ENCODE measurements around the gene PCIF1. TPM values are rescaled to one million over a fixed set of nuclear protein-coding genes. Genes with fewer than 3 reads are reported as not detected.

PCIF1 gene
- total and polyA plus RNA-seq, 9 of the 15 experiments (the other 6 are each of a cell fraction or from before 2014, with no cell fraction given) = 5.8 to 29.4 (median 11.3) TPM

DNA sequence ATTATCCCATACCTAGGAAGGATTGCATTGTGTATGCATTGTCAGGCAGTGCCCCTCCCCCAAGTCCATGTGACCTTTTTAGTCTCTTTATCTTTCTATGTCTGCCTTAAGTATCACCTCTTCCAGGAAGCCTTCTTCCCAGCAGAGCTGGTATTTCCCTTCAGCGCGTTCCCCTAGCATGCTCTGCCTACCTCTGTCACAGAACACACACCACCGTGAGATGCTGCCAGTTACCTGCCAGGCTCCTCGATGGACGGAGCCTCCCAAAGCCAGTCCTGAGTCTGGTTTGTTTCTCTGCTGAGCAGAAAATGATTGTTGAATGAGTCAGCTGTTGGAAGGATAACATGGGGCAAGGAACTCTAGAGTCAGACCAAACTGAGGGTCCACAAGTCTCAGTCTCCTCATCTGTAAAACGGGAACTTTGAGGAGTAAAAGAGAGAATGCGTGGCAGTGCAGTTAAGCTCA lies 48.8 kb downstream of the PCIF1 start (continued):
- TF ChIP-seq TAL1 (IDR thresholded peaks at IDR 0.05) (no peak), ZNF431 (CRISPR knock-in tag; IDR thresholded peaks at IDR 0.05) (no peak), ZNF41 (CRISPR knock-in tag; conservative IDR thresholded peaks at IDR 0.05) (no peak), RBBP5 (IDR thresholded peaks at IDR 0.05; ENCODE audit: borderline replicate concordance, insufficient read depth, low read length, poor library complexity, severe bottlenecking) (peak; percentile 62), MAZ (CRISPR knock-in tag; conservative IDR thresholded peaks at IDR 0.05 in 1 of 2, IDR thresholded peaks at IDR 0.05 in 1 of 2) (0 out of 4 replicates have a peak, but pooled peaks of 1 of the 2 experiments have one; percentile 30), SREBF1 (IDR thresholded peaks at IDR 0.05; ENCODE audit: borderline replicate concordance, low read depth, low read length) (no peak), FOXK2 (conservative IDR thresholded peaks at IDR 0.05 in 1 of 2, IDR thresholded peaks at IDR 0.05 in 1 of 2; ENCODE audit: low read depth in 2 of 2) (peak in 1 of 2 experiments; percentile 42; a peak in 1 of 4 replicates), ZNF76 (CRISPR knock-in tag; IDR thresholded peaks at IDR 0.05; ENCODE audit: borderline replicate concordance) (no peak), MGA (IDR thresholded peaks at IDR 0.05) (peak; percentile 31; the same call in 1 of the 2 replicates), SMARCC2 (IDR thresholded peaks at IDR 0.05; ENCODE audit: low read depth) (0 out of 2 replicates have a peak, but pooled peaks have one; percentile 29), CBFA2T2 (conservative IDR thresholded peaks at IDR 0.05) (peak; percentile 24; the same call in 1 of the 2 replicates), HLTF (IDR thresholded peaks at IDR 0.05) (no peak), BCL6 (CRISPR knock-in tag; IDR thresholded peaks at IDR 0.05) (no peak), CBX3 (IDR thresholded peaks at IDR 0.05; ENCODE audit: borderline replicate concordance in 1 of 2, low read length in 2 of 2) (peak in 1 of 2 experiments; percentile 47; a peak in 1 of 3 replicates), MBD2 (IDR thresholded peaks at IDR 0.05; ENCODE audit: borderline replicate concordance, low read depth) (no peak), POLR2A (conservative IDR thresholded peaks at IDR 0.05) (no peak)
- TF ChIP-seq, protein P1, sequence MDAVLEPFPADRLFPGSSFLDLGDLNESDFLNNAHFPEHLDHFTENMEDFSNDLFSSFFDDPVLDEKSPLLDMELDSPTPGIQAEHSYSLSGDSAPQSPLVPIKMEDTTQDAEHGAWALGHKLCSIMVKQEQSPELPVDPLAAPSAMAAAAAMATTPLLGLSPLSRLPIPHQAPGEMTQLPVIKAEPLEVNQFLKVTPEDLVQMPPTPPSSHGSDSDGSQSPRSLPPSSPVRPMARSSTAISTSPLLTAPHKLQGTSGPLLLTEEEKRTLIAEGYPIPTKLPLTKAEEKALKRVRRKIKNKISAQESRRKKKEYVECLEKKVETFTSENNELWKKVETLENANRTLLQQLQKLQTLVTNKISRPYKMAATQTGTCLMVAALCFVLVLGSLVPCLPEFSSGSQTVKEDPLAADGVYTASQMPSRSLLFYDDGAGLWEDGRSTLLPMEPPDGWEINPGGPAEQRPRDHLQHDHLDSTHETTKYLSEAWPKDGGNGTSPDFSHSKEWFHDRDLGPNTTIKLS (IDR thresholded peaks at IDR 0.05; ENCODE audit: borderline replicate concordance, low read depth) = no peak

Data from K562 (cell line).